ENCODE data around the gene ZAR1.
"Not testable (repeated sequence)": the region's sequence is repeated elsewhere in the genome, so short reads cannot be mapped to it uniquely, and the experiment has no call there.

ZAR1 gene

GRCh38 chr4:48490012-48490679 is at the start of gene ZAR1:
Gene ZAR1, plus strand, starts transcription at chr4:48490252. Its CDS starts 40 bp downstream, at chr4:48490292.
- TF ChIP-seq CTCF (IDR thresholded peaks at IDR 0.05; ENCODE audit: control insufficient read depth, insufficient read depth, low read depth, low read length, missing control alignments), result no peak
- DNase-seq (ENCODE audit: low read depth), result no peak
- peak within 1 kb of the TSS; percentile 9 for H3K4me3 ChIP-seq (ENCODE audit: control insufficient read depth, low read depth, low read length)

GRCh38 chr4:48440914-48441313 is 49.1 kb upstream of the ZAR1 start:
- not testable (repeated sequence) for DNase-seq (ENCODE audit: low read depth)

GRCh38 chr4:48445704-48446103 is 44.3 kb upstream of the ZAR1 start:
- no peak for DNase-seq (ENCODE audit: low read depth)
- H3K4me3 ChIP-seq (ENCODE audit: control insufficient read depth, low read depth, low read length), result no peak overlapping the region
- peak; percentile 38 for TF ChIP-seq CTCF (IDR thresholded peaks at IDR 0.05; ENCODE audit: control insufficient read depth, insufficient read depth, low read depth, low read length, missing control alignments)

More at GRCh38 chr4:48440914-48441313, 49.1 kb upstream of the ZAR1 start:
- not testable (repeated sequence) for H3K4me3 ChIP-seq (ENCODE audit: control insufficient read depth, low read depth, low read length)

- no peak overlapping the region for H3K4me3 ChIP-seq (ENCODE audit: control insufficient read depth, low read depth, low read length)
- TF ChIP-seq CTCF (IDR thresholded peaks at IDR 0.05; ENCODE audit: control insufficient read depth, insufficient read depth, low read depth, low read length, missing control alignments), result no peak
- DNase-seq (ENCODE audit: low read depth), result peak; percentile 4
These were observed 43.4 kb upstream of the ZAR1 start for GRCh38 chr4:48446642-48447041.

GRCh38 chr4:48449151-48449550 is 40.9 kb upstream of the ZAR1 start:
- DNase-seq (ENCODE audit: low read depth), result no peak
- no peak for TF ChIP-seq CTCF (IDR thresholded peaks at IDR 0.05; ENCODE audit: control insufficient read depth, insufficient read depth, low read depth, low read length, missing control alignments)
- H3K4me3 ChIP-seq (ENCODE audit: control insufficient read depth, low read depth, low read length), result no peak overlapping the region

GRCh38 chr4:48450740-48451139 is 39.3 kb upstream of the ZAR1 start:
- no peak overlapping the region for H3K4me3 ChIP-seq (ENCODE audit: control insufficient read depth, low read depth, low read length)
- TF ChIP-seq CTCF (IDR thresholded peaks at IDR 0.05; ENCODE audit: control insufficient read depth, insufficient read depth, low read depth, low read length, missing control alignments), result no peak
- no peak for DNase-seq (ENCODE audit: low read depth)

- H3K4me3 ChIP-seq (ENCODE audit: control insufficient read depth, low read depth, low read length); DNase-seq (ENCODE audit: low read depth): not testable (repeated sequence)
These were observed 38.4 kb upstream of the ZAR1 start for GRCh38 chr4:48451656-48452055.

GRCh38 chr4:48454591-48454990 is 35.5 kb upstream of the ZAR1 start:
- H3K4me3 ChIP-seq (ENCODE audit: control insufficient read depth, low read depth, low read length), result no peak overlapping the region
- no peak for TF ChIP-seq CTCF (IDR thresholded peaks at IDR 0.05; ENCODE audit: control insufficient read depth, insufficient read depth, low read depth, low read length, missing control alignments)

More at GRCh38 chr4:48454591-48454990, 35.5 kb upstream of the ZAR1 start:
- DNase-seq (ENCODE audit: low read depth), result no peak

All from AG09309 (cell line).